GM12875 (cell line): ENCODE measurements around the gene OR8A1.

Experiments used
- H3K4me3 ChIP-seq: one replicate; pipeline ENCODE4 v1.5.1; 2011; ENCODE audit warnings: low read depth, low read length, control low read depth
- TF ChIP-seq, protein P1 (sequence below): IDR thresholded peaks from 2 replicates; pipeline ENCODE4 v1.5.1; 2011; ENCODE audit warnings: low read depth, mild to moderate bottlenecking, control low read depth, inconsistent platforms, low read length, moderate library complexity, borderline replicate concordance; ENCODE audit not compliant: insufficient read depth

The OR8A1 gene

DNA sequence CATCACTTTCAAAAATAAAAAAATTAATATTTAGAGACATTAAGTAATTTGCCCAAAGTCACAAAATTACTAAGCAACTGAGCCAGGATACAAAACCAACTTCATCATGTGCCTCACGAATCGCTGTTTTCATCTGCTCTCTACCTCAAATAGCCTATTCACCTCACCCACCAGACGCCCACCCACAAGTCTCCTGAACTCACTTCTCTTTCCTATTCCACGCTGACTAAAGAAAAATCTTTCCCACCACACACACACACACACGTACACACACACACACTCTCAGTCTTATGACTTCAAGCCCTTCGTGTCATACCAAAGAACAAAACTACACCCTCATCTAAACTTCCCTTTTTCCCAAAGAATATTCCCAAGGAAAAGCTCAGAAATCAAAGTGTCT, 28.6 kb upstream of the OR8A1 start:
- H3K4me3 ChIP-seq: no peak overlapping the region
- TF ChIP-seq, protein P1, sequence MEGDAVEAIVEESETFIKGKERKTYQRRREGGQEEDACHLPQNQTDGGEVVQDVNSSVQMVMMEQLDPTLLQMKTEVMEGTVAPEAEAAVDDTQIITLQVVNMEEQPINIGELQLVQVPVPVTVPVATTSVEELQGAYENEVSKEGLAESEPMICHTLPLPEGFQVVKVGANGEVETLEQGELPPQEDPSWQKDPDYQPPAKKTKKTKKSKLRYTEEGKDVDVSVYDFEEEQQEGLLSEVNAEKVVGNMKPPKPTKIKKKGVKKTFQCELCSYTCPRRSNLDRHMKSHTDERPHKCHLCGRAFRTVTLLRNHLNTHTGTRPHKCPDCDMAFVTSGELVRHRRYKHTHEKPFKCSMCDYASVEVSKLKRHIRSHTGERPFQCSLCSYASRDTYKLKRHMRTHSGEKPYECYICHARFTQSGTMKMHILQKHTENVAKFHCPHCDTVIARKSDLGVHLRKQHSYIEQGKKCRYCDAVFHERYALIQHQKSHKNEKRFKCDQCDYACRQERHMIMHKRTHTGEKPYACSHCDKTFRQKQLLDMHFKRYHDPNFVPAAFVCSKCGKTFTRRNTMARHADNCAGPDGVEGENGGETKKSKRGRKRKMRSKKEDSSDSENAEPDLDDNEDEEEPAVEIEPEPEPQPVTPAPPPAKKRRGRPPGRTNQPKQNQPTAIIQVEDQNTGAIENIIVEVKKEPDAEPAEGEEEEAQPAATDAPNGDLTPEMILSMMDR: no peak

DNA sequence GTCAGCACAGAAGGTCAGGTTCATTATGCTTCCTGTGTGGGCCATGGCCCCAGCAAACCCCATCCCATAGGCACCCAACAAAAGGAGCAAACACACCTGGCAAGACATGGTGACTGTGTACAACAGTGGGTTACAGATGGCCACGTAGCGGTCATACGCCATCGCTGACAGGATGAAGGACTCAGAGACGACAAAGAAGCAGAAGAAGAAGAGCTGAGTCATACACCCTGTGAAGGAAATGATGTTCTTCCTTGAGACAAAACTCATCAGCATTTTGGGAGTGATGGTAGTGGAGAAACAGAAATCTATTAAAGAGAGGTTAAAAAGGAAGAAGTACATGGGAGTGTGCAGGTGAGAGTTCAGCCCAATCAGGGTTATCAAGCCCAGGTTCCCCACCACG, 26.7 kb upstream of the OR8A1 start:
- TF ChIP-seq, protein P1: no peak

DNA sequence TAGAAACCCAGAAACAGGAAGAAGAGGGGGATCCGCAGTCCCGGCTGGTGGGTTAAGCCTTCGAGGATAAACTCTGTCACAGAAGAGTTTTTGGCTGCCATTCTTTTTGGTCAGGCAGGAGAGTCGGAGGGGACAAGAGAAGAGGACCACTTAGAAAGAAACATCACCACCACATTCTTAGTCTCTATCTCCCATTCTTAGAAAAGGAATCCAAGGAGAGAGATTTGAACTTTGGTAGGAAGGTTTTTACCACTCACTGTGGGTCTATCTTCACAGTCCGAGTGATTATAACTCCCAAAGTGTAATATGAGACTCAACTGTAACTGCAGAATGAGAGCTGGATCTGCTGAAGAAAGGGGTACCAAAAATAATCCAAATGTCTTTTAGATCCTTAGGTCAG, 26.2 kb upstream of the OR8A1 start, which contains the start of gene OR8B12:
Gene OR8B12, minus strand, starts transcription at position 101 of the 400 bp plus-strand sequence. Its CDS starts 0 bp downstream, at position 101.
- no peak within 1 kb of the TSS for H3K4me3 ChIP-seq
- TF ChIP-seq, protein P1: no peak

More for the DNA sequence above, 26.7 kb upstream of the OR8A1 start:
- no peak overlapping the region for H3K4me3 ChIP-seq

DNA sequence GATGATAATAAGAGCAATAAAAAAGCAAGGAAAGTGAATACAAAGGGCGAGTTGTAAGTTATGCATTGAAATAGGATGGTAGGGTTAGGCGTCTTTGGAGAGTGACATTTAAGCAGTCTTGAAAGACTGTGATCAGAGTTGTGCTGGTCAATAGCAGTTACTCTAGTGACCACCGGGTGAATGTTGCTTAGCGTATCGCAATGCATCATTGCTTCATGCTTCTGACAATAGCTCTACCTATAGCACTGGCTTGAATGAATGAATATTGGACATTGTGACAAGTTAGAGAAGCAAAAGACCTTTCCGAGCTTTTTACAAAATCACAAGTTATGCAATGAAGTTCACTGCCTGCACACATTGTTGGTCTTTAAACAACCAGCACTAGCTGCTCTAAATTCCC, 18.6 kb upstream of the OR8A1 start:
- TF ChIP-seq, protein P1: no peak
- H3K4me3 ChIP-seq: no peak overlapping the region

DNA sequence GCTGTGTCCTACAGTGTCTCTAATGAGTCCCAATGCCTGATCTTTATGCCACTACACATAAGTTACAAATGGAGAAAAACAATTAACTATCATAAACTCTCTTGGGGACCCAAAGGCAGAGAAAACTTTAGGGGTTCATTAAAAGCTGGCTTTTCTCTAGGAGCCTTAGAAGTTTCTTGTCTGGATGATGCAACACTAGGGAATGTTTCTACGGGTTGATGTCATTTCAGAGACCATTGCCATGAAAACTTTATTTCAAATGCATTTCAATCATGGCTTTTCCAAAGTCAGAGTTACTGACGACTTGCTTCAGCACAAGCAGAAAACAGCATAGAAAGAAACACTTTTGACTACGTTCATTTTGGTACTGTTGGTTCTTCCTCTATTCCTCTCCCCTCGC, 17.8 kb upstream of the OR8A1 start:
- TF ChIP-seq, protein P1: no peak
- H3K4me3 ChIP-seq: no peak overlapping the region

DNA sequence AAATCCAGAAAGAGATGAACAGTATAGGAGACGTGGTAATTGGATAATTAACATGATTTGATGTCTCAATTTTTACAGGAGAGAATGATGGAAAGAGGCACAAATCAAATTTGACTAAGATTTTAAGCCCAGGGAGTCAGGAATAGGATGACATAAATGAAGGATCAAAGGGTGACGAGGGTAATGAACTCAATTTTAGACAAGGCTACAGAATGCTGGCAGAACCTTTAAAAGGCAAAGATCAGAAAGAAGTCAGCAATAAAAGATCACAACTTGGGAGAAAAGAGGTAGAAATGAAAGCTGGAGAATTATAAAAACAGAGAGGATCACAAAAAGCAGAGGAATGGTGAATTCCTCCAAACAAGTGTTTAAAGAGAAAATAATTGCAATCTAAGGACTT, 13.0 kb upstream of the OR8A1 start:
- H3K4me3 ChIP-seq: no peak overlapping the region
- TF ChIP-seq, protein P1: no peak

DNA sequence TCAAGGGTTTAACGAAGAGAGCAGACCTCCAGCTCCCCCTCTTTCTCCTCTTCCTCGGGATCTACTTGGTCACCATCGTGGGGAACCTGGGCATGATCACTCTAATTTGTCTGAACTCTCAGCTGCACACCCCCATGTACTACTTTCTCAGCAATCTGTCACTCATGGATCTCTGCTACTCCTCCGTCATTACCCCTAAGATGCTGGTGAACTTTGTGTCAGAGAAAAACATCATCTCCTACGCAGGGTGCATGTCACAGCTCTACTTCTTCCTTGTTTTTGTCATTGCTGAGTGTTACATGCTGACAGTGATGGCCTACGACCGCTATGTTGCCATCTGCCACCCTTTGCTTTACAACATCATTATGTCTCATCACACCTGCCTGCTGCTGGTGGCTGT, 363 bp downstream of the OR8A1 start:
- TF ChIP-seq, protein P1: no peak
- H3K4me3 ChIP-seq: no peak overlapping the region
